ENCODE measurements around the gene KRTAP5-2.
A peak's percentile ranks its signal among the peaks of the same experiment; 100 is the strongest.
"Not testable (repeated sequence)": the region's sequence is repeated elsewhere in the genome, so short reads cannot be mapped to it uniquely, and the experiment has no call there.

KRTAP5-2 gene

GRCh38 chr11:1589996-1590395 is 8.1 kb downstream of the KRTAP5-2 start:
- peak; percentile 13 for DNase-seq (ENCODE audit: low spot score)

GRCh38 chr11:1589191-1589963 is 8.7 kb downstream of the KRTAP5-2 start:
- DNase-seq (ENCODE audit: low spot score): peak; percentile 17

GRCh38 chr11:1586699-1587098 is 11.4 kb downstream of the KRTAP5-2 start:
- no peak for DNase-seq (ENCODE audit: low spot score)

- DNase-seq (ENCODE audit: low spot score): not testable (repeated sequence)
These were observed 13.3 kb downstream of the KRTAP5-2 start, which contains the start of gene KRTAP5-1 for GRCh38 chr11:1584661-1585370. KRTAP5-1 (minus strand) TSS chr11:1585283; CDS start chr11:1585249, 34 bp downstream.

GRCh38 chr11:1582909-1583308 is 15.2 kb downstream of the KRTAP5-2 start:
- DNase-seq (ENCODE audit: low spot score): not testable (repeated sequence)

- DNase-seq (ENCODE audit: low spot score): no peak
These were observed 16.1 kb downstream of the KRTAP5-2 start for GRCh38 chr11:1581976-1582375.

GRCh38 chr11:1576825-1577224 is 21.3 kb downstream of the KRTAP5-2 start:
- DNase-seq (ENCODE audit: low spot score): no peak

GRCh38 chr11:1575756-1576155 is 22.3 kb downstream of the KRTAP5-2 start:
- DNase-seq (ENCODE audit: low spot score): not testable (repeated sequence)

- DNase-seq (ENCODE audit: low spot score): no peak
These were observed 23.2 kb downstream of the KRTAP5-2 start for GRCh38 chr11:1574933-1575242.

GRCh38 chr11:1574238-1574932 is 23.7 kb downstream of the KRTAP5-2 start:
- DNase-seq (ENCODE audit: low spot score): peak; percentile 68

GRCh38 chr11:1573903-1574237 is 24.2 kb downstream of the KRTAP5-2 start:
- no peak for DNase-seq (ENCODE audit: low spot score)

GRCh38 chr11:1573077-1573902 is 24.8 kb downstream of the KRTAP5-2 start:
- DNase-seq (ENCODE audit: low spot score): no peak

GRCh38 chr11:1572197-1573076 is 25.7 kb downstream of the KRTAP5-2 start, which contains the start of gene DUSP8:
DUSP8 (minus strand) TSS chr11:1572271; CDS start chr11:1565826, 6,445 bp downstream.
- DNase-seq (ENCODE audit: low spot score): peak; percentile 88

GRCh38 chr11:1571760-1572196 is 26.3 kb downstream of the KRTAP5-2 start:
- DNase-seq (ENCODE audit: low spot score): no peak

- no peak for DNase-seq (ENCODE audit: low spot score)
These were observed 27.0 kb downstream of the KRTAP5-2 start for GRCh38 chr11:1570896-1571759.

GRCh38 chr11:1570531-1570895 is 27.6 kb downstream of the KRTAP5-2 start:
- DNase-seq (ENCODE audit: low spot score): no peak

- DNase-seq (ENCODE audit: low spot score): no peak
These were observed 28.1 kb downstream of the KRTAP5-2 start for GRCh38 chr11:1570001-1570453.

GRCh38 chr11:1569251-1569780 is 28.8 kb downstream of the KRTAP5-2 start:
- DNase-seq (ENCODE audit: low spot score): no peak

- DNase-seq (ENCODE audit: low spot score): no peak
These were observed 29.6 kb downstream of the KRTAP5-2 start for GRCh38 chr11:1568441-1568911.
